Globus pallidus (tissue), 1 donor: ENCODE data around the gene SH3D19.
A peak's percentile ranks its signal among the peaks of the same experiment; 100 is the strongest.
"Not testable (repeated sequence)": the region's sequence is repeated elsewhere in the genome, so short reads cannot be mapped to it uniquely, and the experiment has no call there.

Source experiments
- DNase-seq: peaks from one replicate; pipeline ENCODE4 v3.0.0-alpha.2; 2015; ENCODE audit warnings: low spot score

The SH3D19 gene

DNA sequence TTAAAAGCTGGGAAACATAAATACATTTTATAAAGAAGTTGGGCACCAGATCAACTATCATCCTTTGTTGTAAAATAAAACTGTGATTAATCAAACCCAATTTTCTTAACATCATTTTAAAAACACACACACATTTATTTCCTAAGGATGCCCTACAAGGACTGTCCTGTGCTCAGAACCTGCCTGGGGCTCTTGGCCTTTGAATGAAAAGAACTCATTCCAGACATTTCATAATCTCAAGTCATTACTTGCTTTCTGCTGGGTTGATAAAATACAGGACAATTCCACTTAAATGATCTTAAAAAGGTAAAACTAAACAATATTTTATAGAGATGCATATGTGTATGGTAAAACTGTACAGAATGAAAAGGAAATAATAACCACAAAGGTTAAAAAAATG is 2.8 kb downstream of the SH3D19 start:
- DNase-seq: no peak

DNA sequence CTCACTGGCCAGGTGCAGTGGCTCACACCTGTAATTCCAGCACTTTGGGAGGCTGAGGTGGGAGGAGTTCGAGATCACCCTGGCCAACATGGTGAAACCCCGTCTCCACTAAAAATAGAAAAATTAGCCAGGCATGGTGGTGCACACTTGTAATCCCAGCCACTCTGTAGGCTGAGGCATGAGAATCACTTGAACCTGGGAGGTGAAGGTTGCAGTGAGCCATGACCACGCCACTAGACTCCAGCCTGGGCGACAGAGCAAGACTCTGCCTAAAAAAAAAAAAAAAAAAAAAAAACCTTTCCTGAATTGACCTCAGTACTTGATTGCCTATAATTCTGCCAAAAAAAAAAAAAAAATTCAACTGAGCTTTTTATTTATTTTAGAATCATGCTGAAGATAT is 3.2 kb downstream of the SH3D19 start:
- not testable (repeated sequence) for DNase-seq

DNA sequence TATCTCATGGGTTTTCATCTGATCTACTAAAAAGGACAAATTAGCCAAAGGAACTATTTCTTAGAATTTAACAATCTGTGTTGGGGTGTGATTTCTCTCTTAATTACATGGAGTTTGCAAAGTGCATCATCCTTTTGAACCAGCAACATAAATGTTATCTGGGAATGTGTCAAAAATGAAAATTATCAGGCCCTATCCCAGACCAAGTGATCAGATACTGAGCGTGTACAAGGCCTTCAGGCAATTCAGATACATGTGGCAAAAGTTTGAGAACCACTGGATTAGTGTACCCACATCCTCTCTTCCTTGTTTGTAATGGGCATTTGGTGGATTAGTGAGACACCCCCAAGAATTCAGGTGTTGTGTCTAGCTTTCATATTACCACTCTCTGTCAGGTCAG is 3.8 kb downstream of the SH3D19 start:
- DNase-seq: no peak

DNA sequence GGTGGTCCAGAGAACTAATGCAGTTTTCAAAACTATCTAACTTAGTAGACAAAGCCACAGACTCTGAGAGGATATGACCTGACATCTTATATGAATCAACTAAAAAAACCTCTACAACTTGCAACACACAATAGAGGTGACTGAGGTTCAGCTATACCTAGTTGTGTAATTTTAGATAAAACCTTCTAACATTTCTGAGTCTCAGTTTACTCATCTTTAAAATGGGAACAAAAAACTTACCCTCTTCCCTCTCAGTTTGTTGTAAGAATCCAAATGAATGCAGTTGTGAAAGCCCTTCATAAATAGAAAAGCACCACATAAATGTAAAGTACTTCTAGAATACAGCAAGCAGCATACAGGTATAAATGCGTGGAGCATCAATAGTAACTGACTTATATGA is 5.9 kb downstream of the SH3D19 start:
- DNase-seq: no peak

DNA sequence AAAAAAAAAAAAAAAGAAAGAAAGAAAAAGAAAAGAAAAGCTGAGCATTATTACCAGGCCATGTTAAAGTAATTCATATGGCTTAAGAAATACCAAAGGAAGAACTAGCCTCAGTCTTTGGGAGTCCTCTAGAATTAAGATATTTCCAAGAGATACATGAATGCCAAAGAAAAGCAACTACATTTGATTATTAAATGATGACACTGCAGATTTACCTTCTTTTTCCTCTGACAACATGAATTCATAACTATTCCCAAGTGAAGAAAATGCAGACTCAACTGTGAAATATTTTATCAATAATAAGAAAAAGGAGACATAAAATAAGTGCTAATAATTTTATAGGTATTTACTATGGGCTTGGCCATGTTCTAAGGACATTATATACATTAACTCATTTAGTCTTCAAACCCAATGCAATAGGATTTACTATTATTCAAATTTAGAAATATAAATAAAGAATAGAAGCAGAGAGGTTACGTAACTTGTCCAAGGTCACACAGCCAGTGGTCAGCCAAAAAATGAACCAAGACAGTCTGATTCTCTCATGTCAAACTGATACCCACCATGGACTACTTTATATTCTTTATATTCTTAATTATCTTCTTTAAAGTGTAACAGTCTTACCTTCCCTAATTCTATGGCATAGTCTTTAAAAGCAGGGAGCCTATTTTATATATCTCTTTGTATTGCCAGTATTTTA is 6.9 kb downstream of the SH3D19 start:
- DNase-seq: no peak

DNA sequence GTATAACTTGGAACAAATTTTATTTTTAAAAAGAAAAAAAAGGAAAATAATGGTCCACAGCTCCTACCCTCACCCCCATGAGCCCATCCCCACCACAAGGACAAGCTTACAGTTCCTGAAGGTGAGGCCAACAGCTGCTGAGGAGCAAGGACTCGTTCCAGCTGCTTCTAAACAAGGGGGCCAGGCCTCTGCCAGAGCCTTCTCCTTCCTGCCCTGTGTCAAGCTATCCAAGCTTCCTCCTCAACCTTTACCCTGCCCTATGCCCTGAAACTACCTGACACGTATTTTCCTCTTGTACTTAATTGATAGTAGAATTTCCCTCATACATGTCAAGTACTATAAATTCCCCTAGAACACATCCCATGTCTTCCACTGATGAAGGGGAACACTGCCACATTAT is 8.8 kb downstream of the SH3D19 start:
- no peak for DNase-seq

DNA sequence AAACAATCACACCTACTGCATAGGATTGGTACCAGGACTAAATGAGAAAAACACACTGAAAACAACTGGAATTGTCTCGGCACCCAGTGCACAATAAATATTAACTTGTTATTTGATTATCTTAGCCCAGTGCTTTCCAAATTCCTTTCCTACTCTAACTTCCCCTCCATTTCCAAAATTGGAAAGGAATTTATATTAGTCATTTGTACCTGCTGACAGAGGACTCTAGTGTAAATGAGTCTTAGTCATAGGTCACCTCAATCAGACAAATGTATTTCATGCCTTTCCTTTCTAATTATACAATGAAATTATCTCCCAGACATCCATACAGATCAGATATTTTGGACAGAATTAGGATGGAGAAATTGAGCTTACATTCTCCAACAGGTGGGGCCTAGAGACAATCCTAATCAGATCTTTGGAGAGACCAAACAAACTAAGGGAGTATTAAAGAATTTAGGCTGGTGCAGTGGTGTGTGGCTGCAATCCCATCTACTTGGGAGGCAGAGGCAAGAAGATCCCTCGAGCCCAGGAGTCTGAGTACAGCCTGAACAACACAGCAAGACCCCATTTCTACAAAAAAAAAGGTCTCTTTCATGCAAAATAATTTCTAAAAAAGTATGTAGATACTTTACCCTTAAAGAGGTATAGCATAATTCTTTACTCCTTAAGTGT is 10.1 kb downstream of the SH3D19 start:
- DNase-seq: no peak

DNA sequence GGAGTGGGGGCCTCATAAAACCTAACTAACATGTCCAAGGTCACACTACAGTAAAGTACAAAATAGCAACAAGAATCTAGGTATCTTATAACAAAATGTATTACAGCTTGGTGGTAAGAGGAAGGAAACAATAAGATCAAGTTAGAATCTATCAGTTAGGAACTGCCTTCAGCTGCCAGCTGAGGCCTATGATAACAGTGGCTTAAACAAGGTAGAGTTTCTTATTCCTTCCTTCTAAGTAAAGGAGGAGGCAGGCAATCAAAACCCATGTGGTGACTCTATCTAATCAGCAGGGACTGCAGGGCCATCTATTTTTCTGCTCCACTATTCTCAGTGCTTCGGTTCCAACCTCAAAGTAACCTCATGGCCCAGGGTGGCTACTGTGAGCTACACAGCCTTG is 10.9 kb downstream of the SH3D19 start:
- no peak for DNase-seq

DNA sequence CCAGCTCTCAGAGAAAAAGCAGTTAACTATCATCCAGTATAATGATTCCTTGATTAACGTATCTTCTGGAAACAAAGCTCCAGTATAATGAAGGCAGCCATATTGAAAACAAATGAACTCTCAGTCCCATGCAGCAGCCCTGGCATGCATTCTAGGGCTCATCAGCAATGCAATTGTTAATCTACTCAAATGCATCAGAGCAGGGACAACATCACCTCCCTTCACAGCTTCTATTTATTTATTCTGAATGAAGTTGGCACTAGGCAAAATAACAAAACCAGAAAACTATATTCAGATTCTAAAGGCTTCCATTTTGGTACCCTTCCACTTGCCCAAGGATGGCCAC is 11.4 kb downstream of the SH3D19 start:
- DNase-seq: no peak

DNA sequence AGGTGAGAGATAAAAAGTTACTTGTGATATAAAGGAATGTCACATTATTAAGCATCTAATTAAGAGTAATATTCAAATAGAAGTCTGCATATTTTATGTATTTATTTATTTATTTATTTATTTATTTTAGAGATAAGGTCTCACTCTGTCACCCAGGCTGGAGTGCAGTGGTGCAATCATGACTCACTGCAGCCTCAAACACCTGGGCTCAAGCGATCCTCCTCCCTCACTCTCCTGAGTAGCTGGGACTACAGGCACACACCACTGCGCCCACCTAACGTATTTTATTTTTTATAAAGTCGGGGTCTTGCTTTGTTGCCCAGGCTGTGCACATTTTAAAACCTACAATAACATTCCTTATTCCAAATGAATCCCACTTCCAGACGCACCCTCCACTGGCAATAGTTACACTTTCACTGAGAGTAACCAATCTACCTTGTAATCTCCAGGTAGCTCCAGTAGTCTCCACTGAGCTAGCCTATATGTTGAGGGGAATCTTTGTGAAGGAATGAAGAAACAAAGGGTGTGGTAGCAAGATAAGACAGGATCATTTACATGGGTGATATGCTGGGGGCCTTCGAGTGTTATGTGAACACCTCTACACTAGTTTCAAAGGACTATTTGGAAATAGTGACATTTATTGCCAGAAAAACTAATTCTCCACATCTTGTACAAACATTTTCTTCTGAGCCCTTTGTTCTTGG is 11.9 kb downstream of the SH3D19 start:
- DNase-seq: no peak

DNA sequence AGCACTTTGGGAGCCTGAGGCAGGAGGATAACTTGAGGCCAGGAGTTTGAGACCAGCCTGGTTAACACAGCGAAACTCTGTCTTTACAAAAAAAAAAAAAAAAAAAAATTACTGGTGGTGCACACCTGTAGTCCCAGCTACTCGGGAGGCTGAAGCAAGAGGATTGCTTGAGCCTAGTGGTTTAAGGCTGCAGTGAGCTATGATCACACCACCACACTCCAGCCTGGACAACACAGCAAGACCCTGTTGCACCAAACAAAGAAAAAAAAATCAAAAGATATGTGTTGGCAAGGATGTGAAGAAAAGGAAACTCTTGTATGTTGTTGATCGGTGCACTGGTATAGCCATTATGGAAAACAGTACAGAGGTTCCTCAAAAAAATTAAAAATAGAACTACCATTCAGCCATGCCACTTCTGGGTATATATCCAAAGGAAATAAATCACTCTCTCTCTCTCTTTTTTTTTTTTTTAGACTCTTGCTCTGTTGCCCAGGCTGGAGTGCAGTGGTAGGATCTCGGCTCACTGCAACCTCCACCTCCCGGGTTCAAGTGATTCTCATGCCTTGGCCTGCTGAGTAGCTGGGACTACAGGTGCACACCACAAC is 15.2 kb downstream of the SH3D19 start:
- no peak for DNase-seq

DNA sequence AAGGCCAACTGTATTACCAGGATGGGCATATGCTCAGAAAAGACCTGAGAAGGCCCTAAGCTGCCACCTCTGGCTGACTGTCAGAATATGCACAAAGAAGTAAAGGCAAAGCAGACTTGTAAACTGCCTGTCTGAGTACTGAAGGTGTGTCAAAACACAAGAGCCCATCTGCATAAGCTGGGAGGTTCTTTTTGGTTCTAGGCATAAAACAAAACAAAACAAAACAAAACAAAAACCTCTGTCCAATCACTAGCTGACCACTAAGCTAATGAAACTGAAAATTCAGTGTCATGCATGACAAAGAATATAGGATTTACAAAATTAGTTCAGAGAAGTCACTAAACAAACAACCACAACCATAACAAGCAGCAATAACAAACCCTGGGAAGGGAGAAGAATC is 20.6 kb downstream of the SH3D19 start:
- no peak for DNase-seq

DNA sequence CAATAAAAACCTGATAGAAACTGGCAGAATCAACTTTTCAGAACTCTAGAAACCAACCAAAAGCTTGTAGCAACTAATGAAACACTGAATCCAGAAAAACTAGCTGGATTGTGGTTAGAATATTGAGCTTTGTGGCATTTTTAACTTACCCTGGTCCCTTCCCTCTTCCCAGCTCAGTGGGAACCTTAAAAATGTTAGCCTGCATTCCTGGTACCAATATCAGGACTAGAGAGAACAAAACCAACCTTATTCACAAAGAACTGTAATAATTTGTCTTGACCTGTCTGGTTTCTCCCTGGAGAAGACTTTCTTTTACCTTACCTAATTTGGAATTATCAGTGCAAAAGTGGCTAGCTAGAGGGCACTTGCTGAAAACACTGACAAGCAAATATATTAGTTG is 21.2 kb downstream of the SH3D19 start:
- no peak for DNase-seq

DNA sequence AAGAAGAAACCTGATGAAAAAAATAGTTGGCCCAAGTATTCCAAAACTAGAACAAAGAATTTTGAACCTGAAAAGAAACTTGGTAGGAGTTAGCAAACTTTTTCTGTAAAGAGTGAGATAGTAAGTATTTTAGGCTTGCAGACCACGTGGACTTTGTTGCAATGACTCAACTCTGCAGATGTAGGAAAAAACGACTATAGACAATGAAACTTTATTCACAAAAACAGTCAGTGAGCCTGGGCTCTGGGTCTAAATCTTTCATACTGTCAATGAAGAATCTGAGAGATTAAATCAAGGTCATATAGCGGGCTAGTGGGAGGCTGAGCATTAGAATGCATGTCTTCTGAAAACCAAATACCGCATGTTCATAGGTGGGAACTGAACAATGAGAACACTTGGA is 23.0 kb downstream of the SH3D19 start:
- peak; percentile 62 for DNase-seq

DNA sequence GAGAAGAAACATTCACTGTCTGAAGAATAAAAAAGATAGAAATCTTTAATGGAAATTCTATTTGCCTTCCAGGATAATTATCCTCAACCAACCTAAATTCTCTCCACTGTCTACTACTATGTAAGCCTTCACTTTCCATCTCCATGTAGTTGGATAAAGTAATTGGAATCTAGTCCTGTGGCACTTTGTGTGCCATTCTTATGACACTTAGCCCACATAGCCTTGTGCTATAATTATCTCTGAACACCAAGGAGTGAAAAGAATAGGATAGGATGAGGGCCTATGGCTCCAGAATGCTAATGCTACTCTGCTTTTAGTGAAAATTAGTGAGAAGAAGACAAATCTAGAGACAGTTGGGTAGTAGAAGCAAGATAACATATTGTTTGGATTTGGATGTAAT is 28.2 kb downstream of the SH3D19 start:
- no peak for DNase-seq

DNA sequence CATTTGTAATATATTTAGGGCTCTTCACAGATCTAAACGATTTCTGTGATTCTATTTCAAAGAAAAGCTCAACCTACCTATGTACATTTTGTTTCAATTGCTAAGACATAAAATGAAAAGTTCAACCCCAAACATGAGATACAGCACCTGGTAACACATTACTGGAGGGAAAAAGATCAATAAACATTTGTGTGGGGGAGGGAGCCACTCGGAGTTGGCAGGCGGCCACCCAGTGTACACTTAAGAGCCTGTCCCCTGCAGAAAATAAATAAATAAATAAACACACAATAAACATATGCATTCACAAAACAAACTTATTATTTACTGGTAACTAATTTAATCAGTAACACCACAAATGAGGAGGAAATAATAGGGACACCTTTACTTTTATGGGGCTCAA is 29.2 kb downstream of the SH3D19 start:
- no peak for DNase-seq

DNA sequence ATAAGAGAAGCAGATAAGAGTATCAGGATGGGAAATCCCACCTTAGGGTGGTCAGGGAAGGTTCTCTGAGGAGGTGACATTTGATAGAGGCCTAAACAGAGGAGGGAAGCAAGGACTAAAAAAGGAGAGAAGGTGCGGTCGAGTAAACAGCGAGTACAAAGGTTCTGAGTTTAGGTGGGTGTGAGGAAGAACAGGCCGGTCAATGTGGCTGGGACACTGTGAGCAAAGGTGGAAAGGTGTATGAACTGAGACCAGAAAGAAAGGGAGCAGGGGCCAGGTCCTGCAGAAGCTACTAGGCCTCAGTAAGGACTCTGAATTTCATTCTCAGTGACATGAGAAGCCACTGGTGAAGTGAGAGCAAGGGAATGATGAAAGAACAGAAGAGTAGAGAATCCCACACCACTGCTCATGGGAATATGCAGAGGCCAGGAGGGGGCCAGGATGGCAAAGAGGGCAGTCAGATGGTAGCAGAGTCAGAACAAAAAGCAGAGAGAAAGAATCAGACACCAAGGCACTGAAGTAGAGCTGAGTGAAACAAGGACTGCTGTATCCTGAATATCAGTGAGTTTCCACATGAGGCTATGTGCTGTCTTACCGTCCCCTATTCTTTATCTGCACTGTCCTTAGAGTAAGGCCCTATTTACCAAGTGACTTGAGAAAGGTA is 30.4 kb downstream of the SH3D19 start:
- no peak for DNase-seq

DNA sequence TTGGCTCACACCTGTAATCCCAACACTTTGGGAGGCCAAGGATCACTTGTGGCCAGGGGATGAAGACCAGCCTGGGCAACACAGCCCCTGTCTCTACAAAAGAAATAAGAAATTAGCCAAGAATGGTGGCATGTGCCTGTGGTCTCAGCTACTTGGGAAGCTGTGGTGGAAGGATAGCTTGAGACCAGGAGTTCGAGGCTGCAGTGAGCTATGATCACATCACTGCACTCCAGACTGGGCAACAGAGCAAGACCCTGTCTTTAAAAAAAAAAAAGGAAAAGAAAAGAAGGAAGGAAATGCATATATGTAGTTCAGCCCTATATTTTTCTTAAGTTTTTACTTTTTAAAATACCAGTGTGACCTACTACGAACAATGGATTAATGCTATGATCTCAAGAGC is 33.4 kb downstream of the SH3D19 start:
- no peak for DNase-seq

DNA sequence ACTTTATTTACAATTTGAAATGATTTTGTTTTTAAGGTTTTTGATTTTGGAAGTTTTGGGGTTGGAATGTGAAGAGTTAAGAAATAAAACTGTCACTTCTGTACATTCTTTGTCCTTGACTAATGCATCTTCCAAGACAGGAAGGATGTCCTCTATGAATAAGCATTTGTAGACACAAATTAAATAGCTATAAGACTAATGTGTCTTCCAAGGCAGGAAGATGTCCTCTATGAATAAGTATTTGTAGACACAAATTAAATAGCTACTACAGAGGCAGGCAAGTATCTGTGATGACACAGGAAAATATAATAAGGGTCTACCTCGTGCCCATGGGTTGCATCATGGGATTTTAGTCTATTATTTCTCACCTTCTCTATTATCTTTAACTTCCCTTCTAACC is 33.9 kb downstream of the SH3D19 start:
- DNase-seq: no peak

DNA sequence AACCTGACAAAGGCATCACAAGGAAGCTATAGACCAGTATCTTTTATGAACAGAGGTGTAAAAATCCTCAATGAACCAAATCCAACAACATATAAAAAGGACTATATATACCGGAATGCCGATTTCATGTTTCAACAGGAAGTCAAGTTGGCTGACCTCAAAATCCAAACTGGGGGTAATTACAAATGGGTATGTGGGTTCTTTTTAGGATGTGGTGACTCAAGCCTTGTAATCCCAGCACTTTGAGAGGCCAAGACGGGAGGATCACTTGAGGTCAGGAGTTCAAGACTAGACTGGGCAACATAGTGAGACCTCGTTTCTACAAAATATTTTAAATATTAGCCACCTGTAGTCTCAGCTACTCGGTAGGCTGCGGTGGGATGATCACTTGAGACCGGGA is 38.0 kb downstream of the SH3D19 start:
- DNase-seq: no peak

DNA sequence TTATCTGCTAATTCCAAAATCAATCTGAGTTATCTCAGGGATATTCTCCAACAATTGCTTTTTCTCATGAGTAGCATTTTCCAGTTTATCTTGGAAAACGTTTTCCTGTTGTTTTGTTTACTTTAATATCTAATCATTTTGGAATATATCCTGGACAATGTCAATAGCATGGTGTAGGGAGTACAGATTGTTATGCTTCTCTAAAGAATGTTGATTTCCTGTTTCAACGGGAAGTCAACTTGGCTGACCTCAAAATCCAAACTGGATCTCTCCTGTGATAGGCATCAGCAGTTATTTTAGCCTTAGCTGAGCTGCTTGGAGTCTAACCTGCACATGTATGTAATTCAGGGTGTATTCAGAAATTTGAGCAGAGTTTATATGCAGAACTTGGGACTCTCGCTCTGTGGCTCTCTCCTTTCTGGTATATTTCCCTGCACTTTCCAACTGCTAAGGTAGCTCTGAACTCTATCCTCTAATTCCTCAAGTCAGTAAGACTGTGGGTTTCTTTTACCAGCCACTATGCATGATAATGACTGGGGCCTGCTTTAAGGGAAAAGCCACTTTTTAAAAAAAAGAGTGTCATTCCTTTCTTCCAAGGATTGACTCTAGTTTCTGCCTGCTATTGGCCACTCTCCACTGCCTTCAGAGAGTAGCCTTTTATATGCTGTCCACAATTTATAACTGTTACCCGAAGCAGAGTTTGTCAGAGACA is 40.7 kb downstream of the SH3D19 start:
- DNase-seq: no peak
